HG03575 (cell line): ENCODE measurements around the gene MRPS5.

ENCODE experiments used
- ATAC-seq: cut with Tn5 transposase; IDR thresholded peaks from one replicate; pipeline ENCODE4 v1.9.1; 2021; ENCODE audit not compliant: unreplicated experiment, insufficient number of reproducible peaks, low FRiP score; ENCODE audit errors: extremely low read depth

The MRPS5 gene

DNA sequence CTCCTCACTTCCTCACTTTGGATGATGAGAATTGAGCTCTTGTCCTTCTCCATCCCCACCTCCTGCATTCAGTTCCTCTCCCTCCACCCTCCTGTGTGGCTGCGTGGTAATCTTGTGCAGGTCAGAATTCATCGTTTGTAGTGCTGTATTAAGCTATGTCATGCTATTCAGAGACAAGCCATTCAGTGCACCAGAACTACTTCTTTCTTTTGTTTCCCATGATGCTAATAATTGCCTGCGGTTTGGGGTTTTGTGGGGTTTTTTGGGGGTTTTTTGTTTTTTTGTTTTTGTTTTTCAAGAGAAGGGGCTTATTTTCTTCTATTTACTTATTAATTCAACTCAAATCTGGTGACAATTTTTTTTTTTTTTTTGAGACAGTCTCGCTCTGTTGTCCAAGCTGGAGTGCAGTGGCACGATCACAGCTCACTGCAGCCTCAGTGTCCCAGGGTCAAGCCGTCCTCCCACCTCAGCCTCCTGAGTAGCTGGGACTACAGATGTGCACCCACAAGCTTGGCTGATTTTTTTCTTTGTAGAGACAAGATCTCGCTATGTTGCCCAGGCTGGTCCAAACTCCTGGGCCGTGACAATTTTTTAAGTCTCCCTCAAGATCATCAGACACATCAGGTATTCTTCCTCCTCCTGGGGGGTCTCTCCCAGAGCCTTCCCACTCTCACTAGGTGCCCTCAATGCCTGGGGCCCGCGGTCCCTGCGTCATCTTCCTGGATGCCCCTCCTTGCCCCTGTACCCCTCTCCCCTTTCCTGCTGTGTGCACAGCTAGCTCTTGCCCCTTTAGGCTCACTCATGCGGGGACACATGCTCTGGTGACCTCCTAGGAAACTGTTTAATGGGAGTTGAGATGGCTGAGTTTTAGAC lies 58.3 kb downstream of the MRPS5 start:
- ATAC-seq, result peak; percentile 77

DNA sequence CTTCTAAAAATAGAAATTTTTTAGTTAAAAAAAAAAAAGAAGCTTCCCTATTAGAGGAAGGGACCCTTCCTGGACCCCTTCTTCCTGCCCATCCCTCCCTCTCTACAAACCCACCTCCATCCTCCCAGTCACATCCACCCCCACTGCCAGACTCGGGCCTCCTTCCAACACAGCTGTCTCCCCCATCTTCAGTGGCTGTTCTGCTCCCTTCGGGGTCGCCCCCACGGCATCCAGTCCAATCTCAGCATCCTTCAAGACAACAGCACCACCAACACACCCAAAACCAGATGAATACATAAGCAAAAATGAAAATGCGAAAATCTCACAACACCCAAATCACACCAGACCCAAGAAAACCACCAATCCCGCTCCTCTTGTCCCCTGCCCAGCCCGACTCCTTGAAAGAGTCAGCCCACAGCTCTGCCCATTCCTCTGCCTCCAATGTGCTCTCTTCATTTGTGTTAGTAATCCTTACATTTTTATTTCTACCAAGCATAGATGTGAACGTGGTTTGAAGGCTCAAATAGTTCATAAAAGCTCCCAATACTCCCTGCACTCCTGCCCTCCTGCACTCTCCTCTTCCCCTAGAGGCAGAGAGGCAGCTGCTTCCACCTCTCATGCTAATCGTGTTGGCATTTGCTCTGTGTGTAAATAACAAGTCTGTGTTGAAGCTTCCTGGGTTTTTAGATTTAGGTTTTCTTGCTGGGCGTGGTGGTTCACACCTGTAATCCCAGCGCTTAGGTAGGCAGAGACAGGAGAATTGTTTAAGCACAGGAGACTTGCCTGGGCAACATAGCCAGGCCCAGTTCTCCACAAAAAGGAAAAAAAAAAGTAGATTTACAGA lies 59.1 kb downstream of the MRPS5 start:
- ATAC-seq, result no peak

DNA sequence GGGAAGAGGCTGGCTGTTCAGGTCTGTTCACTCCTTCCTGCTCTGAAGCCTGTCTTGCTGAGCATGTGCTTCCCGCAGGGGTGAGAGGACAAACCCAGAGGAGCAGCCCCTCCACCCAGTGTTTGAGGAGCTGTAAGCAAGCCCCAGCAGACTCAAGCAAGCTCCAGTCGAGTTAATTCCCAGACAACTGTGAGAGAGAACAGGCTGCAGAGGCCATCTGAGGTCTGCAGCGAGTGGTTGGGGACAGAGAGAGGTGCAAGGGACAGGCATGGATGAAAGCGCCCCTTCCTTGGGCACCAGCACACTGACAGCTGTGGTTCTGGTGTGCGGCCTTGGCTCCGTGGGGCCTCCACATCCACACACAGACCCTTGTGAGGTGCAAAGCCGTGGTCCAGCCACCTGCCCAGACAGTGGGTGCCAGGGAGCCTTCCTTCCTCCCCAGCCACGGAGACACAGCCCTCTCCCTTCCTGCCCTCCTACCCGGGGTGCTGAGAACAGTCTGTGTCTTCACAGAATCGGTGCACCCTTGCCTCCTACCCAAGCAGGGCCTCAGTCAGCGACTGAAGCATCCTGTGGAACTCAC lies 59.9 kb downstream of the MRPS5 start:
- no peak for ATAC-seq

DNA sequence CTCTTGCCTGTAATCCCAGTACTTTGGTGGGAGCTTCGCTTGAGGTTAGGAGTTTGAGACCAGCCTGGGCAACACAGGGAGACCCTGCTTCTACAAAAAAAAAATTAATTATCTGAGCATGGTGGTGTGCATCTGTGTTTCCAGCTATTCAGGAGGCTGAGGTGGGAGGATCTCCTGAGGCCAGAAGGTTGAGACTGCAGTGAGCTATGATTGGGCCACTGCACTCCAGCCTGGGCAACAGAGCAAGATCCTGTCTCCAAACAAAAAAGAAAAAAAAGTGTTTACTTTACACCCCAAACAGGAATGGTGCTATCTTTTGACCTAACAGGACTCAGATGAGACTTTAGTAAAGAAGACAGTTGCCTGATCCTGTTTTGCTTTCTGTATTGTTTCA lies 60.5 kb downstream of the MRPS5 start:
- ATAC-seq, result no peak

DNA sequence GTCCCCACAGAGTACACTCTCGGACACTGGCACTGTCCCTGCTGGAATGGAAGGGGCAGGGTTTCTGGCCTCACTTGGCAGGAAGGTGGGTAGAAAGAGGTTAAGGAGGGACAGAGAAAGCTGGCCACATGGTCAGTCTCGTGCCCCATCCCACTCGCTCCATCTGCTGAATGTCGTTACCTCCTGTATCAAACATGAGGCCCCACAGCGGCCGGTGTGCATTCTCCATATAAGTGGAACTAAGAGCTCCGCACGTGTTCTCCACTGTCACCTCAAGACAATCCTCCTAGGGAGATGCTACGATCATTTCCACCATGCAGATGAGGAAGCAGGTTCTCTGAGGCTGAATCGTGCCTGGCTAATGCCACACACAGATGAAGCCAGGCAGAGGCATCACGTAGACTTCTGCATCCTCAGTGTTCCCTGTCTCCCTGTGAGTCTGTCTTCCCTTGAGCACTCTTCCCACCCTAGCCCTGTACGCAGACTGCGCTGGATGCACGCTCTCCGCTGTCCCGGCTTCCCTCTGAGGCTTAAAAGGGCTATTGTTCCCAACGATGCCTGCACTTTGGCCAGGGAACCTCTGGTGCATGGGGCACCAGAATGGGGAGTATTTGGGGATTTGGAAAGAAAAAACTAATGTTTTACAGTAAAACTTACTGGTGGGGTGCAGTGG lies 61.0 kb downstream of the MRPS5 start:
- no peak for ATAC-seq

DNA sequence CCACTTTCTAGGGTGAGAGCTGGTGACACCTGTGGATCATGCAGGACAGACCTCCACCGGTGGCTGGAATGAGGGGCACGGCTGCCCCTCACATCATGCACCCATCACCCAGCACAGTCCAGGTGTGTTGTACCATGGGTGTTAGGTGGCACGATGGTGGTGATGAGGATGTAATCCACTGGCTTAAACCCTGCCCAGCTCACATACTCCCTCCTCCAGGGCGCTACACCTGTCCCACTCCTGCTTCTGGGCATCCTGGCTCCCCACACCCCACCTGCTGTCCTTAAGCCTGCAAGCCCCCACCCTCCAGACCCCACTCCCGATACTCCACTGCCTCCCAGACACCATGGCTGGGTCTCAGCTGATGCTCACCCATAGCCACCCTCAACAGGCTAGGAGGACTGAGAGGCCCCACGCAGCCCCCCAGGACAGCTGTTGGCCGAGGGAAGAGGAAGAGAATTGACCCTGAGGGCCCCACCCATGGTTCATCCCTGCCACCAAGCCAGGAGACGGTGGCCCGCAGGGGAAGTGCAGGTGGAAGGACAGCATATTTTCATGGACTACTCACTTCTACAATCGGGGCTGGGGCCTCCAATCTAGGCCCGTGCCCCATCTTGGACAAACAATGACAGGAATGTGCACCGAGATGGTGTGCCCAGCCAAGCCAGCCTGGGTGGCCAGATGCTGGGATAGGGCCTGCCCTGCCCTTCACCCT lies 61.8 kb downstream of the MRPS5 start:
- no peak for ATAC-seq

DNA sequence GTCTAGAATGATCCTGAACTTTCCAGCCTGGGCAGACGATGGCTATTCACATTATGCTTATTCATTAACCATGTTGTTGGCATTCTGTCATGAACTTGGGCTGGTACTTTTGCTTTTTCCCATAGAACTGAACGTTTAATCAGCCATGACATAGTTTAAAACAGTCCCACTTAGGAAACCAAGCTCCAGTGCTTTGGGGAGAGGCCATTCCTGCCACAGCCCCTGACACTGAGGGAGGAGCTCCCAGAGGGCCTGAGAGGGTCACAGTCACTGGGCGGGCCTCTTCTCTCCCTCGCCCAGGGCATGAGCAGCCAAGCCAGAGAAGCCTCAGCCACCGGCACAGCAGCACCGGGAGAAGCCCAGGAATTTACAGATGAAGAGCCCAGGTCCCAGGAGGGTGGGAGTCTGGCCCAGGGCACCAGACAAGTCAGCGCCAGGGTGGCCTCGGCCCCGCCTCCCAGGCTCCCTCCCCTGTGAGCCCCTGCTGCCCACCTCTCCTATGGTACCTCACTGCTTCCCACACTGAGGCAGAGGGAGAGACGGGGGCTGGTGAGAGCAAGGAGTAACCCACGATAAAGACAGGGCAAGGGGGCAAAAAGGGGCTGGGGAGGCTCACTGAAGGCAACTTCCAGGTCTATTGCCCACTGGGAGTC lies 62.5 kb downstream of the MRPS5 start:
- no peak for ATAC-seq

DNA sequence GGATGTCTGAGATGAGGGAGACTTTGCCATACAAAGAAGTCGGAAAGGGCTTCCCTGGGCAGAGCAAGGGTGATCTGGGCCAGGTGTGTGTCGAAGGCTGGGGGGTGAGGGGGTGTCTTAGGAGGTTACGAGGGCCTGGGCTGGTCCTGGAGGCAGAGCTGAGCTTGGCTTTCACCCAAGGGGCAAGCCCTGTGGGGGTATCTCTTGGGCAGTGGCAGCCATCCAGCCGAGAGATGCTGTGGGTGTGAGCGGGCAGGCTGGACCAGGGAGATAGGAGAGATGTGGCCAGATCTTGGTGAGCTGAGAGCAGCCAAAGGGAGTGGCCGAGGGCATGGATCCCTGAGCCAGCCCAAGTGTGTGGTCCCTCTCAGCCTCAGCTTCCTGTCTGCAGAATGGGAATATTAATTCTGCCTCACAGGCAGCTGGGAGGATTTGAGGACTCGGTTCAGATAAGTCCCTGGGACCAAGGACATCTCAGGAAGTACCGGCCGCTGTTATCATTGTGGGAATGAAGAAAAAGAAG lies 63.1 kb downstream of the MRPS5 start:
- no peak for ATAC-seq

DNA sequence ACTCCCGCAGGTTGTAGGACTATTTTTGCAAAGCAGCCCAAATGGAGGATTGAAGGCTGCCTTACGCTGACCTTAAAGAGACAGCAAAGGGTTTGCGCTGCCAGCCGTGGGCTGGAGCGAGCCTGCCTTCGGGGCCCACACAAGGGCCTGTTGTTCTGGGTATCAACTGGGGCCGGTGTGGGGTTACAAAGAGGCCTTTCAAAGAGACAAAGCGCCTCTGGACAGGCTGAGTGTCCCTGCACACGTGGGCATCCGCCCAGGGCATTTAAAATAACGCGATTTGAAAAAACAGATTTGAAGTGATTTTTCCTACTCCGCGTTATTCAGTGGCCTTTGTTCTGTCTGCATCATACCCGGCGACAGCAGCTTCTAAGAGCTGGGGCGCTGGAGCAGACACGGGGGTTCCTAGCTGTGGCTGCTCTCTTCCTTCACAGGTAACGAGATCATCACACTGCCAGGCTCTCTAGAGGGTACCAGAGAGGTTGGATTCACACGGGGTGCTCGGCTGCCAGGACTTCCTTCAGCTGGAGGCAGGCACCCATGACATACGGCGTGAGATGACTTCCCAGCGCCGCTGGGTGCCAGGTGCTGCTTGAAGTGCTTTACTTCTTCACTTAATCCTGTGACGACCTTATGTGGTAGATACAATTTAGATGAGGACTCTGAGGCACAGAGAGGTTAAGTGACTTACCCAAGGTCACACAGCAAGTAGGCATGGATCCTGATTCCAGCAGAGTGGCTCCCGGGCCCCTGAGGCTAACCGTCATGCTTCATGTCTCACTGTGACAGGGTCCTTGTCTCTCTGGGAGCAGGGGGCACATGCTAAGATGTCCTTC lies 63.9 kb downstream of the MRPS5 start:
- ATAC-seq, result no peak

DNA sequence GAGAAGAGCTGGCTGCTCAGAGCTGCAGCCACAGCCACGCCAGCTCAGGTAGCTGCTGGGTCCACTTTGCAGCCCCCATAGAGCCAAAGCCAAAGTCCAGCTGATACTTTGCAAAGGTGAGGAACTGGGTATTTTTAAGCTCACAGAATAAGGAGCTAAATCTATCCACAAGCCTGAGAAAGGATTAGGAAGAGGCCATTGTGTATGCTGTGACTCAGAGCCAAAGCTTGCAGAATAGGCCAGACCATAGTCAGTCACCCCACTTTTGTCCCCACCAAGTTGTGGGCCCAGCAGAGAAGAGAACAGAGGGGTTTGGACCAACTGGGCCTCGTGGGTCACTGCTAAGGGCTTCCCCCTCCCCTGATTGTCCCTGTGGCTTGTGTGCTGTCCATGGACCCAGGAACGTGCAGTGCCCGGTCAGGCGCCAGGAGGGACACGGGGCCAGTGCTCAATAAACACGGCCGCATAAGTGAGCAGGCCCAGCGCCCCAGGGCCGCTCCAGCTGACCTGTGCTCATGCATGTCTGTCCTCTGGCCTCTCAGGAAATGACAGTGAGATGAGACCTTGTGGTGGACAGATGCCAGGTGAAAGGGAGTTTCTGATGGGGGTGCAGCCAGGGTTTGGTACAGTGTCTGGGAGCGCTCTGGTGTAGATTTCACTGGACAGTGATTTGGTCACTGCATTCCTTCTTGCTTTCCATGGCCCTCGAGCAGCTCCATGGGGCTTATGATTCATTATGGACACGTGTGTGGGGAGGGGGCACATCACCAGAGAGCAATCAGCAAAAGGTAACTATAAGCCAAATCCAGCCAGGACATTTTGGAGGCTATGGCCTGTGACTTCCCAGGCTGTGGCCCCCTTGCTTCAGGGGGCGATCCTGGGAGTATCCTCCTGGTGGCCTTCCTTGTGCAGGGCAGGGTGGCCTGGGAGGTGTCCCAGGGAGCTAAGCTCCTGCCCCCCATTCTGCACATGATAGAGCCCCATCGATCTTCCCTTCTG lies 64.8 kb downstream of the MRPS5 start:
- ATAC-seq, result no peak

DNA sequence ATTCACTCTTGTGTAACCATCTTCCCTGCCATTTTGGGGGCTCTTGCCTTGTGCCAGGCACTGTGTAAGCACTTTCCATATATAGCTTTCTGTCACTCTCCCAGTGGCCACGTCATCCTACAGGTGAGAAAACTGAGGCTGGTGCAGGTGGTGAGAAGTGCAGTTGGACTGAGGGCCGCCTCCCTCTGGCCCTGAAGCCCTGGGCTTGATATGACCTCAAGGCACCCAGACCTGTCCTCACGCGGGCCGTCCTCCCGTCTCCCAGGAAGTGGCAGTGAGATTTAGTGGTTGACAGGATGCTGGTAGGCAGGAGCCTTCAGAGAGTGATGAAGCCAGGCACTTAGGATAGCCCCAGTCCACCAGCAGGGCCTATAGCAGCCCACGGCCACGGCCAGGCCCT lies 65.6 kb downstream of the MRPS5 start:
- no peak for ATAC-seq

DNA sequence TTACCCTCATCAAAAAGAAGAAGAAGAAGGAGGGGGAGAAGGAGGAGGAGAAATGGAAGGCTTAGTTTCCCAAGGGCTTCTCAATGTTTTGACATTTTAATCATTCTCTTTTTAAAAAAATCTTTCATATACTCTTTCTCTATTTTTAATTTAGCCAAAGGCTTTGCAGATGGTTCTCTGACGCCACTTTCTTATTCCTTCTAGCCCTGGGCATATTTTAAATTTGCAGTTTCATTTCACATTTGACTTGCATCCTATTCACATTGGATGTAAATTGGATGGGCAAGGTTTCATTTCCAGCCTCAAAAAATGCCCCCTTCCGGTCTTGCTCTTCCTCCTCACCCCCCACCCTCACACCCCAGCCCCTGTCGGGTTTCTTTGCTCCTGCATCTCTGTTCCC lies 66.3 kb downstream of the MRPS5 start:
- no peak for ATAC-seq

DNA sequence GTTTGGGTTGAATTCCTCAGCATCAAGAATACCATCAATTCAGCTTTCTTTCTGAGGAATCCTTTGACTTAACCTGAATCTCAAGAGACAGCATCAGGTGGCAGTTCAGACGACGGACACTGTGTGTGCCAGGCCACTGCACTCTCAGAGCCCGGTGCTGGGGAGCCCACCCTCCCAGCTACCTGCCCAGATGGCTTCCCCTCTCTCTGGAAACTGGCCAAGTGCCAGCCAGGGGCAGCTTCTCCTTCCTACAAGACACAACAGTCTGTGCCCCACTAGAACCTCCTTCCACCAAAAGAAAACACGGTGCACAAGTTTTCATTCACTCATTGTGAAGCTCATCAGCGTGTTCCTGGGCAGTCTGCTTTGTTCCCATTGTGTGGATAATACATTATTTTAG lies 67.6 kb downstream of the MRPS5 start:
- ATAC-seq, result no peak

DNA sequence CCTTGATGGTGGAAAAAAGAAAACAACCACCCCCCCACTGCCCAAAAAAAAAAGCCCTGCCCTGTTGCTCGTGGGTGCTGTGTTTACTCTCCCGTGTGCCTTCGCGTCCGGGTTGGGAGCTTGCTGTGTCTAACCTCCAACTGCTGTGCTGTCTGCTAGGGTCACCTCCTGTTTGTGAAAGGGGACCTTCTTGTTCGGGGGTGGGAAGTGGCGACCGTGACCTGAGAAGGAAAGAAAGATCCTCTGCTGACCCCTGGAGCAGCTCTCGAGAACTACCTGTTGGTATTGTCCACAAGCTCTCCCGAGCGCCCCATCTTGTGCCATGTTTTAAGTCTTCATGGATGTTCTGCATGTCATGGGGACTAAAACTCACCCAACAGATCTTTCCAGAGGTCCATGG lies 68.1 kb downstream of the MRPS5 start:
- no peak for ATAC-seq

DNA sequence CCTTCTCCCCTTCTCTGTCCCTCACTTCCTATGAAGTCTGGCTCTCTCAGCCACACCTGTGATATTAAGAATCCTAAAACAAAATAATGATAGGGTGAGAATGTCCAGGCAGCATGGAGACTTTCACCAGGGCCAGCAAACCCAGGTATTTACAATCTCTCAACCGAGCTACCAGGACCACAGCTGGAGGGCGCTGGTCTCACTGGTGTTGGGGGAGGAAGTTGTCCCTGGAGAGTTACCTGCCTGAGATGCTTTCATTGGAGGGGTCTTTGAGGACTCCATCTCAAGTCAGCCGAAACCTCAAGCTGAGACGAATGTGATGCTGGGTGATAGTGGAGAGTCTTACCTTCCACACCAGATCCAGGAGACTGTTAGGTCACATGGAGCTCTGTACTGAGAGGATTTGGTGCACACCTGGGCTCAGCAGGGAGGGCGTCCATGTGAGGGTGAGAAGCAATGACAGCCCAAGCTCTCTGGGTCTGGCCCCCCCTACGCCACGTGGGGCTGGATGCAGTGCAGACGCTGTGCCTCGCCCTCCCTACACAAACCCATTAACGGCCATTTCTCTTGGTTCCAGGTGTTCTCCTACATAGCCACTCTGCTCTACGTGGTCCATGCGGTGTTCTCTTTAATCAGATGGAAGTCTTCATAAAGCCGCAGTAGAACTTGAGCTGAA lies 68.7 kb downstream of the MRPS5 start:
- no peak for ATAC-seq

DNA sequence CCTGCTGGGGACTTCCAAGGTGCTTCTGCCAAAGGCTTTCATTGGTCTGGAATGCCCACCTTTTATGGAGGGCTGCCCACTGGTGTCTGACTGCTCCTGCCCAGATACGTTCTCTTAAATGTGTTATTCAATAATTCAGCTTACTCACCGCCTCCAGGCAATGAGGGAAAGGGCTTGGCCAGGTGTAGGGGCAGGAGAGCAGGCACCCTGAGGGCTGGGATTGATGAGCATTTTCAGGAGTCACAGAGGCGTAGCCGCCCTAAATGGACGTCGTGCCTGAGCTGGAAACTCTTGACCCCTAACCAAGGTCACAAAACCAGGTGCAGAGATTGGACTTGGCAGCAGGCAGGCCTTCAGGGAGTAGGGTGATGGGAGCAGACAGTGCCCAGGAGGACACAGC lies 69.3 kb downstream of the MRPS5 start:
- no peak for ATAC-seq
